ENCODE results near the gene LSMEM2.

DNA sequence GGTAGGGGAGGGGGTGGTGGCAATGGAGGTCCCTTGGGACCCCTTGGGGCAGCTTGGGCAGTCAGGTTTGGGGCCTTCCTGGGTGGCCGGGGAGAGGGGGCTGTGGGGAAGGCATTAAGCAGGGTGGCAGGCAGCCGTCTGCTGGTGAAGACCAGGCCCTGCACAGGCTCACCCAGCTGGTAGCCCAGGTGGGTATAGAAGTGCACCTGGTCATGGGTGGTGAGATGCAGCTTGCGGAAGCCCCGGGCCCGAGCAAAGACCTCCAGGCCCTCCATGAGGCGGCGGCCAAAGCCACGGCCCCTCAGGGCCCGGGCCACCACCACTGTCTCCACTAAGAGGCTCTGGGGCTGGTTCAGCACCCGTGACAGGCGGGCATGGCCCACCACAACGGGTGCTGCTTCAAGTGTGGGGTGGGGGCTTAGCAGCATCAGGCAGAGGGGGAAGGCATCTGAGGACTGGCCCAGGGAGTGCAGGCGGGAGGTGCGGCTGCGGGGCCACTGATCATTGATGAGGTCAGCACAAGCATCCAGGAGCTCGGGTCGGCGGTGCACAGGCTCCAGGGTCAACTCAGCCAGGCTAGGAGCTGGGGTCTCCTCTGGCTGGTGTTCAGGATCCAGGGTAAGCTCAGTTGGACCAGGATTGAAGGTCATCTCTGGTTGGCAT lies 18.0 kb downstream of the LSMEM2 start:
- TF ChIP-seq CTCF (IDR thresholded peaks at IDR 0.05; ENCODE audit: poor library complexity) (no peak), EZH2phosphoT487 (IDR thresholded peaks at IDR 0.05; ENCODE audit: low read depth, severe bottlenecking, unreplicated experiment) (no peak)

All from hepatocyte (in vitro differentiated cells).